HG03175 (cell line): ENCODE data around the gene TNFAIP8.
"Not testable (repeated sequence)": the region's sequence is repeated elsewhere in the genome, so short reads cannot be mapped to it uniquely, and the experiment has no call there.

Experiments
- ATAC-seq: cut with Tn5 transposase; IDR thresholded peaks from one replicate; pipeline ENCODE4 v1.9.1; 2021; ENCODE audit warnings: mild to moderate bottlenecking, moderate library complexity; ENCODE audit not compliant: unreplicated experiment

The TNFAIP8 gene

GRCh38 chr5:119412279-119413227, 56.7 kb downstream of the TNFAIP8 start:
- ATAC-seq: no peak

DNA sequence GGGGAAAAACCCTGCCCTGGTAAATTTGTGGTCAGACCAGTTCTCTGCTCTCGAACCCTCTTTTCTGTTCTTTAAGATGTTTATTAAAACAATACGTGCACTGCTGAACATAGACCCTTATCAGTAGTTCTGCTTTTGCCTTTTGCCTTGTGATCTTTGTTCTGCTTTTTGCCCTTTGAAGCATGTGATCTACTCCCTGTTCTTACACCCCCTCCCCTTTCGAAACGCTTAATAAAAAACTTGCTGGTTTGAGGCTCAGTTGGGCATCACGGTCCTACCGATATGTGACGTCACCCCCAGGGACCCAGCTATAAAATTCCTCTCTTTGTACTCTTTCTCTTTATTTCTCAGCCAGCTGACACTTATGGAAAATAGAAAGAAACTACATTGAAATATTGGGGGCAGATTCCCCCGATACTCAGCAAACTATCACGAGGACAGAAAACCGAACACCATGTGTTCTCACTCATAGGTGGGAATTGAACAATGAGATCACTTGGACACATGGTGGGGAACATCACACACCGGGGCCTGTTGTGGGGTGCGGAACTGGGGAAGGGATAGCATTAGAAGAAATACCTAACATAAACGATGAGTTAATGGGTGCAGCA, 58.4 kb downstream of the TNFAIP8 start:
- peak; percentile 39 for ATAC-seq

DNA sequence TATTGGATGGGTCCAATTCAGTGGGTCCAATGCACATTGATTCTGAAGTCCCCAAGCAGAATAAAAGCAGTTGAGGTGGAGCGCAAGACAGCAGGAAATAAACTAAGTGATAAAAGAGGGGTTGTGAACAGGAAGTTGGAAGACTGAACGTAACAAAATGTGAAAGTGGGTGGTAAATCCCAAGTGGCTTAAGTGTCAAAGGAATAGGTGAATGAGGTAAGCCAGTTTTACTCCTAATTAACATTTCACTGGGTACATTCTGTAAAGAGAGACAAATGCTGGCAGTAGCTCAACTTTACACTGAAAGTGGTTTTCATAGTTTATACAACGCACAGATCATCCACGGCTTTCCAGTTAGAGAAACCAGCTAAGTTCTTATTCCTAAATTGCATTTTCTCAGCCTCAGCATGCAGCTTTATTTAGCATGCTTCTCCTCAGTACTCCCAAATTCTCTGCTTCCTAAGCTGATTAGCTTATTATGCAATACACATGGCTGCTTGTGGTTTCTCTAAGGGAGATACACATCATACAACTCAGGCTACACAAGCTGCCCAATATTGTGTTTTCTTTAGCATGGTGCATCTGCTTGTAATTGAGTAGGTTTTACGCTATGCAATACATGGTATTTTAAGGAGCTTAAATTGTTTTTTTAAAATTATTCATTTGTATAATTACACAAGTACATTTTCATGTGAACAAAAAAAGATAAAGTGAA, 62.2 kb downstream of the TNFAIP8 start:
- no peak for ATAC-seq

- ATAC-seq: no peak
Measured at GRCh38 chr5:119418606-119419100, 62.8 kb downstream of the TNFAIP8 start.

GRCh38 chr5:119420169-119420568, 64.3 kb downstream of the TNFAIP8 start:
- ATAC-seq: no peak

GRCh38 chr5:119426057-119426456, 70.2 kb downstream of the TNFAIP8 start:
- ATAC-seq: no peak

- no peak for ATAC-seq
Measured at GRCh38 chr5:119427060-119427459, 71.2 kb downstream of the TNFAIP8 start.

- not testable (repeated sequence) for ATAC-seq
Measured at GRCh38 chr5:119427596-119427995, 71.8 kb downstream of the TNFAIP8 start.

DNA sequence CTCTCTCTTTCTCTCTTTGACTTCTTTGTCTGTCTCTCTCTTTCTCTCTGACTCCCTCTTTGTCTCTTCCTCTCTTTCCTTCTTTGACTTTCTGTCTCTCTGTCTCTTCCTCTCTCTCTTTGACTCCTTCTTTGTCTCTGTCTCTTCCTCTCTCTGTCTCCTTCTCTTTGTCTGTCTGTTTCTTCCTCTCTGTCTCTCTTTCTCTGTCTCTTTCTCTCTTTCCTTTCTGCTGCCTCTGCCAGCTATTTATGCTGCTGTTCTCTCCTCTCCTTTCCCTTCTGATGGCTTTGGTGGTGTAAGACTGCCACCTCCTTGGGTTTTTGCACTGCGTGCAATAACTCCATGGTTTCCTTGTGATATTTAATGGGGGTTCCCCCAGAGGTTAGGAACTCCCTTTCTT, 72.3 kb downstream of the TNFAIP8 start:
- ATAC-seq: not testable (repeated sequence)

GRCh38 chr5:119428574-119428973, 72.8 kb downstream of the TNFAIP8 start:
- not testable (repeated sequence) for ATAC-seq

DNA sequence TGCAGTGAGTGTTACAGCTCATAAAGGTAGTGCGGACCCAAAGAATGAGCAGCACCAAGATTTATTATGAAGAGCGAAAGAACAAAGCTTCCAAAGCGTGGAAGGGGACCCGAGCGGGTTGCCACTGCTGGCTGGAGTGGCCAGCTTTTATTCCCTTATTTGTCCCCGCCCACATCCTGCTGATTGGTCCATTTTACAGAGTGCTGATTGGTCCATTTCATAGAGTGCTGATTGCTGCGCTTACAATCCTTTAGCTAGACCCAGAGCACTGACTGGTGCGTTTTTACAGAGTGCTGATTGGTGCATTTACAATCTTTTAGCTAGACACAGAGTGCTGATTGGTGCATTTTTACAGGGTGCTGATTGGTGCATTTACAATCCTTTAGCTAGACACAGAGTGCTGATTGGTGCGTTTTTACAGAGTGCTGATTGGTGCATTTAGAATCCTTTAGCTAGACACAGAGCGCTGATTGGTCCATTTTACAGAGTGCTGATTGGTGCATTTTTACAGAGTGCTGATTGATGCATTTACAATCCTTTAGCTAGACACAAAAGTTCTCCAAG, 76.9 kb downstream of the TNFAIP8 start:
- ATAC-seq: not testable (repeated sequence)

DNA sequence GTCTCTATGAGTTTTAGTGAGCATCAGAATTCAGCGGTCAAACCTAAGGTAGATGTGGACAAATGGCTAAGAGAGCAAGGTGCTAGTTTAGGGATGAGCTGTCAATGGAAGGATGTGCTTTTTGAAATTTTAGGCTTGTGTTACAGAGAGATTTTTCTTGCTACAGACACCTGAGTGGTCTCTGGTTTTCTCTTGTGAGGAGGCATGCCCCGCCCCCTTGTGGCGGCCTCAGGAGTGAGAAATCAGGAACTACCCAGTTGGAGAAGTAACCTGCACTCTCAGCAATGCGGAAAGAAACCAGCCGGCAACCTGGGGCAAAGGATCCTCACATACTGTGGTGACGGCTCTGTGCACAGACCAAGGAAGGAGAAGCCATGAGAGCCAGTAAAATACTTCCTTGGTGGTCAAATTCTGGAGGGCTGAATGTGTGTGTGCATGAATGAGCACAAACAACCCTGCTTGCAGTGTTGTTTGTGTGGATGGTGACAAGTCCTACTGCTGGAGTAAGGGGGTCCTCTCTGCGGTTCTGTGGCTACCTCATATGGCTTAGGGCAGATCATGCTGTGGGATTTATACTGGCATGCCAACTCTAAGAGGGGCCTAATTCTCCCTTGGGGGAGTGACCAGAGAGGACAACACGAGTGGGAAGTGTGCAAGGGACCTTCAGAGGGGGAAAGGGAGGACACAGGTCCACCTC, 79.8 kb downstream of the TNFAIP8 start:
- peak; percentile 98 for ATAC-seq

DNA sequence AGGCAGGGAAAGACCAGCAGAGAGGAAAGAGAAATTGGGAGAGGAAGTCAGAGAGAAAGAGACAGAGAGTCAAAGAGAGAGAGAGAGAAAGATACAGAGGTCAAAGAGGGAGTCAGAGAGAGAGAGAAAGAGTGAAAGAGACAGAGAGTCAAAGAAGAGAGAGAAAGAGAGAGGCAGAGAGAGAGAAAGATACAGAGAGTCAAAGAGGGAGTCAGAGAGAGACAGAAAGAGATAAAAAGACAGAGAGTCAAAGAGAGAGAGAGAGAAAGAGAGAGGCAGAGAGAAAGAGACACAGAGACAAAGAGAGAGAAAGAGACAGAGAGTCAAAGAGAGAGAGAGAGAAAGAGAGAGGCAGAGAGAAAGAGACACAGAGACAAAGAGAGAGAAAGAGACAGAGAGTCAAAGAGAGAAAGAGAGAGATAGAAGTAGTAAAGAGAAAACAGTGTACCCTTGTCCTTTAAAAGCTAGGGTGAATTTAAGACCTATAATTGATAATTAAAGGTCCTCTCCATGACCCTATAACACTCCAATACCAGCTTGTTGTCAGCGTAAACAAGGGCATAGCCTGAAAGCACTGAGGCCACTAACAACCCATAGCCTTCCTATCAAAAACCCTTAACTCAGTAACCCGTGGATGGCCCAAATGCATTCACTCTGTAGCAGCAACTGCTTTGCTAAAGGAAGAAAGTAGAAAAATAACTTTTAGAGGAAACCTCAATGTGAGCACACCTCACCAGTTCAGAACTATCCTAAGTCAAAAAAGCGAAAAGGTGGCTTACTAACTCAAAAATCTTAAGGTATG, 82.2 kb downstream of the TNFAIP8 start:
- not testable (repeated sequence) for ATAC-seq

GRCh38 chr5:119438587-119438917, 82.7 kb downstream of the TNFAIP8 start:
- not testable (repeated sequence) for ATAC-seq

- ATAC-seq: no peak
Measured at GRCh38 chr5:119439140-119439631, 83.4 kb downstream of the TNFAIP8 start.

DNA sequence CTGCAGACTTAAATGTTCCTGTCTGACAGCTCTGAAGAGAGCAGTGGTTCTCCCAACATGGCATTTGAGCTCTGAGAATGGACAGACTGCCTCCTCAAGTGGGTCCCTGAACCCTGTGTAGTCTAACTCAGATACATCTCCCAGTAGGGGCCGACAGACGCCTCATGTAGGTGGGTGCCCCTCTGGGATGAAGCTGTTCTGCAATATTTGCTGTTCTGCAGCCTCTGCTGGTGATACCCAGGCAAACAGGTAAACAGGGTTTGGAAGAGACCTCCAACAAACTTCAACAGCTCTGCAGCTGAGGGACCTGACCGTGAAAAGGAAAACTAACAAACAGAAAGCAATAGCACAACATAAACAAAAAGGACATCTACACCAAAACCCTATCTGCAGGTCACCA, 83.8 kb downstream of the TNFAIP8 start:
- ATAC-seq: not testable (repeated sequence)

- not testable (repeated sequence) for ATAC-seq
Measured at GRCh38 chr5:119444643-119445042, 88.8 kb downstream of the TNFAIP8 start.

- no peak for ATAC-seq
Measured at GRCh38 chr5:119445544-119445943, 89.7 kb downstream of the TNFAIP8 start.
